ENCODE results near the gene SLC25A47.

SLC25A47 gene

GRCh38 chr14:100297320-100298300, 25.5 kb upstream of the SLC25A47 start:
- Histone ChIP-seq H3K9me2 (replicated peaks; ENCODE audit: control insufficient read depth, low read length) (no peaks in the 10 kb centered on the region), H3K27ac (ENCODE audit: low read depth, low read length) (peak overlapping the region; percentile 59), H3K4me3 (ENCODE audit: low read length) (peak overlapping the region; percentile 48), H3K36me3 (ENCODE audit: control insufficient read depth, low read length) (no peaks in the 10 kb centered on the region), H3K27me3 (ENCODE audit: control insufficient read depth, low read length) (no peaks in the 10 kb centered on the region), H3K4me2 (ENCODE audit: low read length) (peak overlapping the region; percentile 71), H3K4me1 (ENCODE audit: control insufficient read depth, low read length) (peaks cover 60% of the 10 kb centered on the region), H3K79me2 (ENCODE audit: control insufficient read depth, low read length) (no peaks in the 10 kb centered on the region), H4K20me1 (ENCODE audit: control insufficient read depth, insufficient read depth, low read depth, low read length) (no peaks in the 10 kb centered on the region), H3K9me3 (ENCODE audit: control insufficient read depth, insufficient read depth, low read length) (no peaks in the 10 kb centered on the region), H3F3A (ENCODE audit: control insufficient read depth, insufficient read depth) (peaks cover 4% of the 10 kb centered on the region)
- TF ChIP-seq CTCF (IDR thresholded peaks at IDR 0.05; ENCODE audit: low read depth, low read length, poor library complexity, severe bottlenecking) (no peak), EZH2phosphoT487 (IDR thresholded peaks at IDR 0.05; ENCODE audit: borderline replicate concordance, low read length) (no peak)

GRCh38 chr14:100298551-100299237, 24.4 kb upstream of the SLC25A47 start:
- peak overlapping the region; percentile 8; the same call in 1 of the 2 replicates for H3K4me2 ChIP-seq (ENCODE audit: low read length)
- H3F3A ChIP-seq (ENCODE audit: control insufficient read depth, insufficient read depth): peaks cover 4% of the 10 kb centered on the region
- no peak overlapping the region for H3K27ac ChIP-seq (ENCODE audit: low read depth, low read length)
- peaks cover 53% of the 10 kb centered on the region for H3K4me1 ChIP-seq (ENCODE audit: control insufficient read depth, low read length)
- no peaks in the 10 kb centered on the region for H4K20me1 ChIP-seq (ENCODE audit: control insufficient read depth, insufficient read depth, low read depth, low read length)
- no peaks in the 10 kb centered on the region for H3K9me3 ChIP-seq (ENCODE audit: control insufficient read depth, insufficient read depth, low read length)
- H3K36me3 ChIP-seq (ENCODE audit: control insufficient read depth, low read length): no peaks in the 10 kb centered on the region
- TF ChIP-seq EZH2phosphoT487 (IDR thresholded peaks at IDR 0.05; ENCODE audit: borderline replicate concordance, low read length): no peak
- no peak for TF ChIP-seq CTCF (IDR thresholded peaks at IDR 0.05; ENCODE audit: low read depth, low read length, poor library complexity, severe bottlenecking)
- H3K4me3 ChIP-seq (ENCODE audit: low read length): no peak overlapping the region
- H3K79me2 ChIP-seq (ENCODE audit: control insufficient read depth, low read length): no peaks in the 10 kb centered on the region
- no peaks in the 10 kb centered on the region for H3K9me2 ChIP-seq (replicated peaks; ENCODE audit: control insufficient read depth, low read length)
- no peaks in the 10 kb centered on the region for H3K27me3 ChIP-seq (ENCODE audit: control insufficient read depth, low read length)

- H3K4me3 ChIP-seq (ENCODE audit: low read length): no peak overlapping the region
- H4K20me1 ChIP-seq (ENCODE audit: control insufficient read depth, insufficient read depth, low read depth, low read length): no peaks in the 10 kb centered on the region
- peaks cover 4% of the 10 kb centered on the region for H3F3A ChIP-seq (ENCODE audit: control insufficient read depth, insufficient read depth)
- H3K36me3 ChIP-seq (ENCODE audit: control insufficient read depth, low read length): no peaks in the 10 kb centered on the region
- no peaks in the 10 kb centered on the region for H3K9me2 ChIP-seq (replicated peaks; ENCODE audit: control insufficient read depth, low read length)
- H3K79me2 ChIP-seq (ENCODE audit: control insufficient read depth, low read length): no peaks in the 10 kb centered on the region
- H3K4me2 ChIP-seq (ENCODE audit: low read length): peak overlapping the region; percentile 8; the same call in 1 of the 2 replicates
- H3K9me3 ChIP-seq (ENCODE audit: control insufficient read depth, insufficient read depth, low read length): no peaks in the 10 kb centered on the region
- peaks cover 48% of the 10 kb centered on the region for H3K4me1 ChIP-seq (ENCODE audit: control insufficient read depth, low read length)
- H3K27ac ChIP-seq (ENCODE audit: low read depth, low read length): no peak overlapping the region
- H3K27me3 ChIP-seq (ENCODE audit: control insufficient read depth, low read length): no peaks in the 10 kb centered on the region
- no peak for TF ChIP-seq EZH2phosphoT487 (IDR thresholded peaks at IDR 0.05; ENCODE audit: borderline replicate concordance, low read length)
- TF ChIP-seq CTCF (IDR thresholded peaks at IDR 0.05; ENCODE audit: low read depth, low read length, poor library complexity, severe bottlenecking): no peak
Observed at GRCh38 chr14:100299238-100299560, 23.9 kb upstream of the SLC25A47 start.
